Neuronal stem cell (in vitro differentiated cells): ENCODE data around the gene DSCAM.

Experiments used
- DNase-seq: peaks from one replicate; pipeline ENCODE4 v3.0.0-alpha.2; 2013; ENCODE audit warnings: low spot score
- H2AFZ ChIP-seq: one replicate; pipeline ENCODE4 v1.6.1; 2013; ENCODE audit warnings: mild to moderate bottlenecking, low read length, inconsistent platforms
- H2AK5ac ChIP-seq: 2 replicates; pipeline ENCODE4 v1.6.1; 2013; ENCODE audit warnings: low read depth, mild to moderate bottlenecking, inconsistent platforms, low read length, moderate library complexity, mixed read lengths
- H2BK120ac ChIP-seq: 2 replicates; pipeline ENCODE4 v1.6.1; 2013; ENCODE audit warnings: low read depth, mild to moderate bottlenecking, inconsistent platforms, low read length, moderate library complexity, mixed read lengths
- H2BK12ac ChIP-seq: one replicate; pipeline ENCODE4 v1.6.1; 2013; ENCODE audit warnings: low read length, inconsistent platforms
- H2BK15ac ChIP-seq: 2 replicates; pipeline ENCODE4 v1.6.1; 2013; ENCODE audit warnings: mild to moderate bottlenecking, low read length, inconsistent platforms, mixed read lengths
- H2BK5ac ChIP-seq: one replicate; pipeline ENCODE4 v1.6.1; 2013; ENCODE audit warnings: inconsistent platforms, mild to moderate bottlenecking, low read length, moderate library complexity
- H3K14ac ChIP-seq: one replicate; pipeline ENCODE4 v1.6.1; 2013; ENCODE audit warnings: low read length, inconsistent platforms
- H3K18ac ChIP-seq: 2 replicates; pipeline ENCODE4 v1.6.1; 2013; ENCODE audit warnings: low read length, inconsistent platforms
- H3K23ac ChIP-seq: 2 replicates; pipeline ENCODE4 v1.6.1; 2013; ENCODE audit warnings: low read depth, mild to moderate bottlenecking, mixed read lengths, low read length, inconsistent platforms; ENCODE audit not compliant: poor library complexity
- H3K27ac ChIP-seq: replicated peaks from 3 replicates; pipeline ENCODE4 v1.5.1; 2013; ENCODE audit warnings: low read length, inconsistent platforms
- H3K27me3 ChIP-seq, 3 experiments: 2 replicates each; pipeline ENCODE4 v1.6.1; 2013; ENCODE audit warnings: low read length in 3 of 3, mild to moderate bottlenecking in 2 of 3, inconsistent platforms in 1 of 3, low read depth in 1 of 3, mixed read lengths in 1 of 3, moderate library complexity in 1 of 3; ENCODE audit not compliant: control insufficient read depth in 3 of 3, insufficient read depth in 3 of 3
- H3K36me3 ChIP-seq, 2 donors: replicated peaks in 1 of 2; 2 replicates each; pipeline ENCODE4 v1.6.1; 2013; ENCODE audit warnings: low read length in 2 of 2; ENCODE audit not compliant: control insufficient read depth in 2 of 2, insufficient read depth in 2 of 2
- H3K4ac ChIP-seq: 2 replicates; pipeline ENCODE4 v1.6.1; 2013; ENCODE audit warnings: inconsistent platforms, mild to moderate bottlenecking, low read length, moderate library complexity
- H3K4me1 ChIP-seq, 2 donors: 1 replicate in 1 of 2; 2 replicates in 1 of 2; pipeline ENCODE4 v1.6.1; 2013; ENCODE audit warnings: low read length in 2 of 2, low read depth in 1 of 2; ENCODE audit not compliant: control insufficient read depth in 2 of 2, insufficient read depth in 1 of 2
- H3K4me2 ChIP-seq: one replicate; pipeline ENCODE4 v1.6.1; 2013; ENCODE audit warnings: mild to moderate bottlenecking, low read length, inconsistent platforms; ENCODE audit not compliant: insufficient read depth, poor library complexity, severe bottlenecking
- H3K4me3 ChIP-seq, 2 donors: 2 replicates each; pipeline ENCODE4 v1.5.1; 2013; ENCODE audit warnings: low read length in 2 of 2, mild to moderate bottlenecking in 2 of 2, inconsistent platforms in 1 of 2, moderate library complexity in 1 of 2
- H3K79me1 ChIP-seq: one replicate; pipeline ENCODE4 v1.6.1; 2013; ENCODE audit warnings: low read depth, mild to moderate bottlenecking, inconsistent platforms, low read length, moderate library complexity
- H3K9ac ChIP-seq: one replicate; pipeline ENCODE4 v1.6.1; 2013; ENCODE audit warnings: mild to moderate bottlenecking, low read depth, low read length, inconsistent platforms; ENCODE audit not compliant: poor library complexity
- H3K9me3 ChIP-seq, 2 donors: replicated peaks in 1 of 2; 2 replicates each; pipeline versions ENCODE3 to v1.6.1; 2013; ENCODE audit warnings: low read length in 2 of 2, mild to moderate bottlenecking in 2 of 2, inconsistent platforms in 1 of 2, low read depth in 1 of 2, mixed read lengths in 1 of 2, moderate library complexity in 1 of 2; ENCODE audit not compliant: control insufficient read depth in 2 of 2, insufficient read depth in 1 of 2
- H4K8ac ChIP-seq: one replicate; pipeline ENCODE4 v1.6.1; 2013; ENCODE audit warnings: low read depth, mild to moderate bottlenecking, inconsistent platforms, low read length, moderate library complexity
- H4K91ac ChIP-seq: one replicate; pipeline ENCODE4 v1.6.1; 2013; ENCODE audit warnings: low read length, low read depth, mild to moderate bottlenecking, inconsistent platforms; ENCODE audit not compliant: poor library complexity
- WGBS, 2 donors: extraction: QIAGEN DNeasy Blood & Tissue Kit; methylation state at CpG; one replicate each; pipeline ENCODE4 v1.1.7; 2013; ENCODE audit warnings: missing lambda C conversion rate in 2 of 2, mixed read lengths in 1 of 2; ENCODE audit not compliant: insufficient read length in 2 of 2, insufficient replicate concordance in 1 of 2; ENCODE audit errors: extremely low coverage in 2 of 2; 5-methylcytosine and 5-hydroxymethylcytosine counted together

DSCAM gene

GRCh38 chr21:40564318-40564717, 282.6 kb downstream of the DSCAM start:
- Histone ChIP-seq H3K4ac (no peak overlapping the region), H2AK5ac (no peak overlapping the region), H3K18ac (no peak overlapping the region), H3K36me3 (no peaks in the 10 kb centered on the region), H3K4me1 (no peaks in the 10 kb centered on the region), H3K9me3 (no peaks in the 10 kb centered on the region), H4K8ac (no peak overlapping the region), H2AFZ (no peak overlapping the region), H4K91ac (no peak overlapping the region), H3K14ac (no peak overlapping the region), H3K9ac (no peak overlapping the region), H3K23ac (no peak overlapping the region), H2BK15ac (no peak overlapping the region), H2BK120ac (no peak overlapping the region), H3K79me1 (no peaks in the 10 kb centered on the region), H3K4me2 (no peak overlapping the region), H3K27me3 (no peaks in the 10 kb centered on the region), H3K4me3 (no peak overlapping the region), H2BK5ac (no peak overlapping the region), H2BK12ac (no peak overlapping the region), H3K27ac (no peak overlapping the region)
- WGBS, 2 donors: no CpG with 5 or more reads among the region's 6 CpGs
- no peak for DNase-seq

GRCh38 chr21:40563900-40564299, 283.1 kb downstream of the DSCAM start:
- H2BK5ac ChIP-seq: no peak overlapping the region
- no peak overlapping the region for H2AFZ ChIP-seq
- H3K9me3 ChIP-seq: no peaks in the 10 kb centered on the region
- H2BK12ac ChIP-seq: no peak overlapping the region
- no peak overlapping the region for H2BK120ac ChIP-seq
- no peaks in the 10 kb centered on the region for H3K79me1 ChIP-seq
- H3K14ac ChIP-seq: no peak overlapping the region
- H3K9ac ChIP-seq: no peak overlapping the region
- H3K36me3 ChIP-seq: no peaks in the 10 kb centered on the region
- H3K4ac ChIP-seq: no peak overlapping the region
- no peak overlapping the region for H4K91ac ChIP-seq
- no peak overlapping the region for H2AK5ac ChIP-seq
- H3K4me1 ChIP-seq: no peaks in the 10 kb centered on the region
- whole genome bisulfite sequencing, 2 donors: no CpG with 5 or more reads among the region's 4 CpGs
- H3K18ac ChIP-seq: no peak overlapping the region
- H3K4me2 ChIP-seq: no peak overlapping the region
- no peak overlapping the region for H3K4me3 ChIP-seq
- H3K23ac ChIP-seq: no peak overlapping the region
- H4K8ac ChIP-seq: no peak overlapping the region
- no peak for DNase-seq
- no peak overlapping the region for H3K27ac ChIP-seq
- H2BK15ac ChIP-seq: no peak overlapping the region
- H3K27me3 ChIP-seq: no peaks in the 10 kb centered on the region

- H3K4me2 ChIP-seq: no peak overlapping the region
Measured at GRCh38 chr21:40562242-40563002, 284.5 kb downstream of the DSCAM start.

GRCh38 chr21:40556442-40556968, 290.5 kb downstream of the DSCAM start:
- no peak overlapping the region for H3K18ac ChIP-seq
- no peaks in the 10 kb centered on the region for H3K36me3 ChIP-seq
- H4K91ac ChIP-seq: no peak overlapping the region
- no peak for DNase-seq
- no peak overlapping the region for H4K8ac ChIP-seq
- H2BK15ac ChIP-seq: no peak overlapping the region
- no peak overlapping the region for H3K27ac ChIP-seq
- no peak overlapping the region for H3K23ac ChIP-seq
- no peak overlapping the region for H2BK120ac ChIP-seq
- H2AK5ac ChIP-seq: no peak overlapping the region
- no peaks in the 10 kb centered on the region for H3K27me3 ChIP-seq
- no peaks in the 10 kb centered on the region for H3K4me1 ChIP-seq
- no CpG with 5 or more reads among the region's 1 CpG for WGBS, 2 donors
- no peak overlapping the region for H3K4ac ChIP-seq
- H3K14ac ChIP-seq: no peak overlapping the region
- H3K4me2 ChIP-seq: no peak overlapping the region
- H2AFZ ChIP-seq: no peak overlapping the region
- no peaks in the 10 kb centered on the region for H3K79me1 ChIP-seq
- H2BK5ac ChIP-seq: no peak overlapping the region
- H3K9ac ChIP-seq: no peak overlapping the region
- H2BK12ac ChIP-seq: no peak overlapping the region
- H3K4me3 ChIP-seq: no peak overlapping the region
- H3K9me3 ChIP-seq: no peaks in the 10 kb centered on the region

More at GRCh38 chr21:40562242-40563002, 284.5 kb downstream of the DSCAM start:
- H4K91ac ChIP-seq: no peak overlapping the region
- no peak overlapping the region for H3K27ac ChIP-seq
- H2AK5ac ChIP-seq: no peak overlapping the region
- H2BK120ac ChIP-seq: no peak overlapping the region
- H3K27me3 ChIP-seq: no peaks in the 10 kb centered on the region
- H3K79me1 ChIP-seq: no peaks in the 10 kb centered on the region
- H4K8ac ChIP-seq: no peak overlapping the region
- no peak overlapping the region for H3K4me3 ChIP-seq
- no peaks in the 10 kb centered on the region for H3K4me1 ChIP-seq
- H3K9ac ChIP-seq: no peak overlapping the region
- WGBS, 2 donors: no CpG with 5 or more reads among the region's 9 CpGs
- H3K36me3 ChIP-seq: no peaks in the 10 kb centered on the region
- H2BK5ac ChIP-seq: no peak overlapping the region
- H3K9me3 ChIP-seq: no peaks in the 10 kb centered on the region
- H3K14ac ChIP-seq: no peak overlapping the region
- H3K4ac ChIP-seq: no peak overlapping the region
- no peak overlapping the region for H3K18ac ChIP-seq
- no peak for DNase-seq
- no peak overlapping the region for H3K23ac ChIP-seq
- H2AFZ ChIP-seq: no peak overlapping the region
- no peak overlapping the region for H2BK15ac ChIP-seq
- no peak overlapping the region for H2BK12ac ChIP-seq
